DND-41 (cell line): Measurements from ENCODE around the gene UCK2.

ENCODE experiments used
- ATAC-seq: fragments of 200-7000 bp; cut with Tn5 transposase; 3 replicates; pipeline ENCODE4 v1.9.1; 2021; ENCODE audit warnings: low read depth; ENCODE audit not compliant: insufficient read depth
- DNase-seq: peaks from one replicate; pipeline ENCODE4 v3.0.0-alpha.2; 2020
- H2AFZ ChIP-seq: 2 replicates; pipeline ENCODE4 v1.6.0; 2012; ENCODE audit warnings: low read depth, low read length
- H3K27ac ChIP-seq: 2 replicates; pipeline ENCODE4 v1.5.1; 2012; ENCODE audit warnings: low read length, inconsistent platforms
- H3K27me3 ChIP-seq: fragments of 200-600 bp; sonication (generic); 2 replicates; pipeline ENCODE4 v1.6.0; 2012; ENCODE audit warnings: low read length, mild to moderate bottlenecking, inconsistent platforms; ENCODE audit not compliant: insufficient read depth, poor library complexity
- H3K36me3 ChIP-seq: 2 replicates; pipeline ENCODE4 v1.5.1; 2012; ENCODE audit warnings: low read length, inconsistent platforms; ENCODE audit not compliant: insufficient read depth
- H3K4me1 ChIP-seq: 2 replicates; pipeline ENCODE4 v1.5.1; 2012; ENCODE audit warnings: mild to moderate bottlenecking, low read length; ENCODE audit not compliant: insufficient read depth
- H3K4me2 ChIP-seq: 2 replicates; pipeline ENCODE4 v1.6.0; 2012; ENCODE audit warnings: mild to moderate bottlenecking, moderate library complexity, low read length, inconsistent platforms; ENCODE audit not compliant: insufficient read depth
- H3K4me3 ChIP-seq, 2 experiments: fragments of 200-600 bp in 1 of 2; shearing (Covaris generic) in 1 of 2; 2 replicates each; pipeline ENCODE4 v1.5.1; 2012 to 2016; ENCODE audit warnings: inconsistent platforms in 2 of 2, low read length in 2 of 2, mild to moderate bottlenecking in 2 of 2, low read depth in 1 of 2, moderate library complexity in 1 of 2
- H3K79me2 ChIP-seq: 2 replicates; pipeline ENCODE4 v1.6.0; 2012; ENCODE audit warnings: low read length, inconsistent platforms; ENCODE audit not compliant: insufficient read depth
- H3K9ac ChIP-seq: 2 replicates; pipeline ENCODE4 v1.6.0; 2012; ENCODE audit warnings: low read depth, mild to moderate bottlenecking, inconsistent platforms, low read length, moderate library complexity
- H3K9me3 ChIP-seq: 2 replicates; pipeline ENCODE4 v1.5.1; 2012; ENCODE audit warnings: low read length, moderate library complexity, mild to moderate bottlenecking, inconsistent platforms; ENCODE audit not compliant: insufficient read depth, severe bottlenecking
- H4K20me1 ChIP-seq: 2 replicates; pipeline ENCODE4 v1.6.0; 2012; ENCODE audit warnings: low read length; ENCODE audit not compliant: insufficient read depth
- EZH2 ChIP-seq: IDR thresholded peaks from 3 replicates; pipeline ENCODE4 v1.6.1; 2012; ENCODE audit warnings: borderline replicate concordance, low read depth, mild to moderate bottlenecking, moderate library complexity, low read length, inconsistent platforms; ENCODE audit not compliant: severe bottlenecking
- TF ChIP-seq, protein P1 (sequence below): IDR thresholded peaks from 2 replicates; pipeline ENCODE4 v1.5.1; 2012; ENCODE audit warnings: borderline replicate concordance, low read length, moderate library complexity, mild to moderate bottlenecking; ENCODE audit not compliant: poor library complexity, severe bottlenecking; ENCODE audit errors: extremely low read depth

UCK2 gene

DNA sequence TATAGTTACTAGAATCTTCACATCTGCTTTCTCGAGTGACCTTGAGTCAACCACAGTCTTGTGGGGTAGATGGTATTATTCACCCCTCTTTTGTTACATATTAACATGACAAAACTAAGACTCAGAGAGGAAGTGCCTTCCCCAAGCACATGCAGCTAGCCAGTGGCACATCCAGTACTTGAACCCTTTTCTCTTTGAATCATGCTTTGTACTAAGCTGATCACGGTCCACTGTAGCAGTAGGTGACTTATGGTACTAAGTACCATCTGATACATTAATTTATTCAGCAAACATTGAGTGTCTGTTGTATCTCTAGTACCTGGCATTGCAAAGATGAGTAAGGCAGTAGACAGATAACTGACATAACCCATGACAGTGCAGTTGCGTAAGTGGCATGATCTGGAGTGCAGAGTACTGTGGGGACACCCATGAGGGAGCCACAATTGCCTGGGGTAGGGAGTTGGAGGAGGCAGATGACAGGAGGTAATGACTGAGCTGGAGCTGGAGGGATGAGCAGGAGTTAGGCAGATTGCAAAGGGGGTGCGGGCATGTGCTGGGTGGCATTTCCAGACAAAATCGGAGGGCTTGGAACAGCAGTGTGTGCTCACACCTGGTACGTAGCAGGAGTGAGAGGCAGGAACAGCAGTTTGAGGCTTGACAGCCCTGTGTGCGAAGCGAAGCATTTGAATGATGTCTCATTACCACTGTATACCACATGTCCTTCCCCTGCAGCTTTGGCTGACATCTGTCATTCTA lies 29.8 kb downstream of the UCK2 start:
- Histone ChIP-seq H2AFZ (no peak overlapping the region), H3K27me3 (no peaks in the 10 kb centered on the region), H3K4me2 (0 out of 2 replicates have a peak overlapping the region, but pooled peaks have one; percentile 1), H3K4me3 (no peak overlapping the region), H4K20me1 (peaks cover 62% of the 10 kb centered on the region), H3K36me3 (peaks cover 25% of the 10 kb centered on the region), H3K4me1 (peaks cover 97% of the 10 kb centered on the region), H3K9ac (no peak overlapping the region), H3K79me2 (peaks cover 98% of the 10 kb centered on the region), H3K27ac (peak overlapping the region; percentile 77), H3K9me3 (no peaks in the 10 kb centered on the region)
- TF ChIP-seq EZH2, result no peak
- TF ChIP-seq, protein P1, sequence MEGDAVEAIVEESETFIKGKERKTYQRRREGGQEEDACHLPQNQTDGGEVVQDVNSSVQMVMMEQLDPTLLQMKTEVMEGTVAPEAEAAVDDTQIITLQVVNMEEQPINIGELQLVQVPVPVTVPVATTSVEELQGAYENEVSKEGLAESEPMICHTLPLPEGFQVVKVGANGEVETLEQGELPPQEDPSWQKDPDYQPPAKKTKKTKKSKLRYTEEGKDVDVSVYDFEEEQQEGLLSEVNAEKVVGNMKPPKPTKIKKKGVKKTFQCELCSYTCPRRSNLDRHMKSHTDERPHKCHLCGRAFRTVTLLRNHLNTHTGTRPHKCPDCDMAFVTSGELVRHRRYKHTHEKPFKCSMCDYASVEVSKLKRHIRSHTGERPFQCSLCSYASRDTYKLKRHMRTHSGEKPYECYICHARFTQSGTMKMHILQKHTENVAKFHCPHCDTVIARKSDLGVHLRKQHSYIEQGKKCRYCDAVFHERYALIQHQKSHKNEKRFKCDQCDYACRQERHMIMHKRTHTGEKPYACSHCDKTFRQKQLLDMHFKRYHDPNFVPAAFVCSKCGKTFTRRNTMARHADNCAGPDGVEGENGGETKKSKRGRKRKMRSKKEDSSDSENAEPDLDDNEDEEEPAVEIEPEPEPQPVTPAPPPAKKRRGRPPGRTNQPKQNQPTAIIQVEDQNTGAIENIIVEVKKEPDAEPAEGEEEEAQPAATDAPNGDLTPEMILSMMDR, result no peak
- ATAC-seq (peak; percentile 10; the same call in 1 of the 3 replicates), DNase-seq (no peak)

DNA sequence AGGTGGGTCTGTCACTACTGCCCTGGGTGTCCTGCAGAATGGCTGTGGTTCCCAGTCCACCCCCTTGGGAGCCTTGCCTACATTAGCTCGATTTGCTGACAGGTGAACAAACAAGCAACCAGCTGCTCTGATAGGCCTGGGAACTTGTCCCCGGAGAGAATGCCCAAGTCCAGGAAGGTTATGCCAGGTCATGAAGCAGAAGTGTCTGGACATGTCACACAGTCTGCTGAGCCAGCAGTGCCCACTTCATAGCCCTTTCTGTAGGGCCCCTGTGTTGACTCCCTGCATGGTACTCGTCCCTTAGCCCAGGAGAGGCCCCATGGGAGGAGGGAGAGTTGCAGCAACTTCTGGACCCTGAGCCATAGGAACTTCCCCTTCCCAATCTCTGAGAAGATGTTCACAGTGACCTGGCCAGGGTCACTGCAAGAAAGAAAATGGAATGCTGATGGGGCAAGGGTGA lies 31.0 kb downstream of the UCK2 start:
- Histone ChIP-seq H4K20me1 (peaks cover 71% of the 10 kb centered on the region), H3K9ac (peak overlapping the region; percentile 4; the same call in 1 of the 2 replicates), H3K36me3 (peaks cover 34% of the 10 kb centered on the region), H3K27ac (peak overlapping the region; percentile 77), H3K9me3 (no peaks in the 10 kb centered on the region), H3K27me3 (no peaks in the 10 kb centered on the region), H2AFZ (no peak overlapping the region), H3K4me2 (peak overlapping the region; percentile 4; the same call in 1 of the 2 replicates), H3K4me1 (peaks cover 97% of the 10 kb centered on the region), H3K4me3 (no peak overlapping the region), H3K79me2 (peaks cover 98% of the 10 kb centered on the region)
- TF ChIP-seq, protein P1, result no peak
- no peak for TF ChIP-seq EZH2
- ATAC-seq (no peak), DNase-seq (no peak)

DNA sequence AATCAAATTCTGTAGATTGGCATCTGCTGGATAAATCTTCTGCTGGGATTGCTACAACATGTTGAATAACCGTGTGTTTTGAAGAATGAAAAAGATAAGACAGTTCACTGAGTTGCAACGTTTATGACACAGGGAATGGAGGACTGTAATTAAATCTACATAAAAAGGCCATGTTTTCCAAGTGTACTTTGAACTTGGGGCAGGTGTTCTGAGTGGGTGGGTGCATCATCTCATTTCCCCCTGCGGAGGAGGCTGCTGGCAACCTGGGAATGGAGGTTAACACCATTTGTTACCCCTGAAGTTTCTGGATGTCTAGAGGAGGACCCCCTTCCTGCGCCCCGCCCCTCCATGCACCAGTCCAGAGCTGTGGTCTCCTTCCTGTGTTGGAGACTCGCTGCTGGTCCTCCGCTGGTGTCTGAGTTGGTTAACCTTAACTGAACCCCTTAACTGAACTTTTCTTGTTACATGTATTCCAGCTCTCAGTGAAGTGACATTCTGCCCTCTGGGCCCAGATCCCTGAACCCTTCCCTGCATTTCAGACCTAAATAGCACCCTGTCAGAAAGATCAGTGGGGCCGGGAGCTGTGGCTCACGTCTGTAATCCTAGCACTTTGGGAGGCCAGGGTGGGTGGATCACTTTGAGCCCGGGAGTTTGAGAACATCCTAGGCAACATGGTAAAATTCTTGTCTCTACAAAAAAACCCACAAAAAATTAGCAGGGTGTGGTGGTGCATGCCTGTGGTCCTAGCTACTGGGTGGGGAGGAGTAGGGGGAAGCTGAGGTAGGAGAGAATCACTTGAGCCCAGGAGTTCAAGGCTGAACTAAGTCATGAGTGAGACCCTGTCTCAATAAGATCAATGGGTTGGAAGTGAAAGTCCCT lies 31.8 kb downstream of the UCK2 start:
- TF ChIP-seq EZH2, result no peak
- TF ChIP-seq, protein P1, result no peak
- peaks cover 98% of the 10 kb centered on the region for H3K79me2 ChIP-seq
- H4K20me1 ChIP-seq, result peaks cover 69% of the 10 kb centered on the region
- peaks cover 34% of the 10 kb centered on the region for H3K36me3 ChIP-seq
- H2AFZ ChIP-seq, result no peak overlapping the region
- no peak overlapping the region for H3K4me2 ChIP-seq
- no peak overlapping the region for H3K4me3 ChIP-seq
- DNase-seq (no peak), ATAC-seq (no peak)
- no peaks in the 10 kb centered on the region for H3K9me3 ChIP-seq
- H3K4me1 ChIP-seq, result peaks cover 97% of the 10 kb centered on the region
- H3K9ac ChIP-seq, result no peak overlapping the region
- peak overlapping the region; percentile 77 for H3K27ac ChIP-seq
- no peaks in the 10 kb centered on the region for H3K27me3 ChIP-seq
